Posterior vena cava (tissue), 2 donors: Measurements from ENCODE around the gene CAMTA1. TPM values are rescaled to one million over a fixed set of nuclear protein-coding genes. Genes with fewer than 3 reads are reported as not detected.
A peak's percentile ranks its signal among the peaks of the same experiment; 100 is the strongest.

ENCODE experiments used
- DNase-seq: peaks from one replicate; pipeline ENCODE4 v3.0.0-alpha.2; 2020; ENCODE audit warnings: low spot score
- intact Hi-C, 2 donors: fragments of 100-400 bp; cut with DNase I; formaldehyde crosslinking; loops; one replicate each; pipeline versions ENCODE4 v1.14.1 to v1.14.2; 2022 to 2023
- total RNA-seq, 2 donors: library from RNA; stranded (reverse); fragmentation: NEBNext Ultra II Directional; extraction: Animal tissue kit (Norgen Biotek cat#: 25700); gene quantifications; one replicate each; pipeline ENCODE4 v1.2.1, GENCODE V29; 2021
- donor health status: DM: yes; HTN: yes; CAD: no.
- donor health status: DM: yes; HTN: yes; CAD: no.

The CAMTA1 gene
- total RNA-seq, 2 donors from 2014 or later, result 65.1 to 76.4 TPM

- intact Hi-C loops, result no loop called here
- peak; percentile 22 for DNase-seq
Observed at GRCh38 chr1:7528386-7529198, 743.3 kb downstream of the CAMTA1 start.

DNA sequence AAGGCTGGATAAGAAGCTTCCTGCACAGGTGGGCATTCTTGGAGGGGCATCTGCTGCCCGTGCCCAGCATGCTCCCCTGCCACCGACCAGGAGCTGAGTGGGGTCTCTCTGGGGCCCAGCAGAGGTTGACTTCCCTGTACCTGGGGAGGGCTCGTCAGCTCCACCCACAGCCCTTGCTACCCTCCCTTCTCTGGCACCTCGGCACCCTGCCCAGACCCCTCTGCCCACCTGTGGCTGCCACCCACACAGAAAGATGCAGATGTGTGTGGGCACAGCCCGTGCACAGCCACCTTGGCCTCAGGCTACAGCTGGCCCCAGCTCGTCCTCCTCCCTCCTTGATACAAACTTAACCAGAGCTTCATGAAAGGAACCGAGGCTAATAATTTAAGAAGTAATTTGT, 744.7 kb downstream of the CAMTA1 start:
- intact Hi-C loops, result no loop called here
- DNase-seq, result peak; percentile 68

- intact Hi-C loops, result no loop called here
- DNase-seq, result peak; percentile 51
Observed at GRCh38 chr1:7531562-7532340, 746.5 kb downstream of the CAMTA1 start.

DNA sequence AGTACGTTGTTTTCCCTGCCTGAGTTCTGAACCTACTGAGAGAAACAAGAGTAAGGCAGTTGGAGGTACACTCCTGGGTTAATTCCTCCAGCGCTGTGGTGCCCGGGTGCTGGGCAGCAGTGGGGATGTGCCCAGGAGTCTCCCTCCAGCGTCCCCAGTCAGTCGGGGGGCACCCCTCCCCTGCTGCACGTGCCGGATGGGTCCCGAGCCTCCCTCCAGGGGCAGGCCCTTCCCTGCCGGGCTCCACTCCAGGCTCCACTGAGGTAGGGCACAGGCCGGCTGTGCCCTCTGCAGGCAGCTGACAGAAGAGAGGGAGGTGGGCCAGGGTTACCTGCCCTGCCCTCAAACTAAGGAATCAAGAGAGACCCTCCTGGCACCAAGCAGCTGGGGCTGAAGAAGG, 747.8 kb downstream of the CAMTA1 start:
- intact Hi-C loops, result no loop called here
- DNase-seq, result peak; percentile 46

DNA sequence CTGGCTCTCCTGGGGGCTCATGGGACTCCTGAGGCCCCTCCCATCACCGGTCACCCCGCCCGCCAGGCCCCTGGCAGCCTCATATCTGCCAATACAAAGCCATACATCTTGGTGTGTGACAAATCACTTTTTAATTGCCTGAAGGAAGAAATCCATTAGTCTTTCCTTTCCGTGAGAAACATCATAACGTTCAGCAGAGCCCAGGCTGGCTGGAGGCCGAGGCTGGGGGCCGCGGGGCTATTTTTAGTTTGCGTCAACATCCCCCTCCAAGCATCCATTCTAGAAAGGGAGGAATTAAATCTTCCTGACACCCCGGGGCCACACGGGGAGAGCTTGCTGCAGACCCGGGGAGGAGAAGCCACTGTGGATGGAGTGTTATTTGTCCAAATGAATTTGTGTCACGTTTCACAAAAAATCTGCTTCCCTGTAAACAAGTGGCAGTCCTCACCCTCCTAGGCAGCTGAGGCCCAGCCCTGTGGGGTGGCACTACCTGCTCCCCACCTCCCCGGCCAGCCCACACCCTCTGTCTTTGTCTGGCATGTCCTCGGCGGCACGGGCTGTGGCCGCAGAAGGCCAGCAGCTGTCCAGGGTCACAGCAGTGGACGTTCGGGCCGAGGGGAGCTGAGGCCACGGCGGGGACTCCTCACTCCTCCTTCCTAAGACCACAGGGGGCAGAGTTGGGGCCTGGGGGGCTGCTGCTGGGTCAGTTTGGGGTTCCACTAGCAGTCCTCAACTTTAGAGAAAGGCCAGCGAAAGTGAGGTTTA, 749.0 kb downstream of the CAMTA1 start:
- intact Hi-C loops, result no loop called here
- peak; percentile 40 for DNase-seq

DNA sequence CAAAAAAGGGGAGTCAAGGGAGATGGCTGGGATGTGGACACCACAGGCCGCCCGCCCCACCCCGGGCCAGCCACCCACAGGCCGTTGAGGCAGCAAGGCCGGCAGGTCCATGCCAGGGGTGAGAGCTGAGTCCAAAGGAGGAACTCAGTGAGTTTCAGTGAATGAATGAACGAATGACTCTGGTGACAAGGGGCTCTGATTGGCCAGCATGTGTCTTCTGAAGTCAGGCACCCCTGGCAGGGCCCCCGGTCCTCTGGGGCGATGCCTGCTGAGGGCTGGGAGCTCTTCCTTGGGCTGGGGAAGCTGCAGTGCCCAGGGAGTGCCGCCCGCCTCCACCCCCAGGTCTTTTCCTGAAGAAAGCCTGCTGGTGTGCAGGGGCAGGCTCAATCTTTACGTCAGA, 749.8 kb downstream of the CAMTA1 start:
- peak; percentile 37 for DNase-seq
- intact Hi-C loops, result no loop called here

DNA sequence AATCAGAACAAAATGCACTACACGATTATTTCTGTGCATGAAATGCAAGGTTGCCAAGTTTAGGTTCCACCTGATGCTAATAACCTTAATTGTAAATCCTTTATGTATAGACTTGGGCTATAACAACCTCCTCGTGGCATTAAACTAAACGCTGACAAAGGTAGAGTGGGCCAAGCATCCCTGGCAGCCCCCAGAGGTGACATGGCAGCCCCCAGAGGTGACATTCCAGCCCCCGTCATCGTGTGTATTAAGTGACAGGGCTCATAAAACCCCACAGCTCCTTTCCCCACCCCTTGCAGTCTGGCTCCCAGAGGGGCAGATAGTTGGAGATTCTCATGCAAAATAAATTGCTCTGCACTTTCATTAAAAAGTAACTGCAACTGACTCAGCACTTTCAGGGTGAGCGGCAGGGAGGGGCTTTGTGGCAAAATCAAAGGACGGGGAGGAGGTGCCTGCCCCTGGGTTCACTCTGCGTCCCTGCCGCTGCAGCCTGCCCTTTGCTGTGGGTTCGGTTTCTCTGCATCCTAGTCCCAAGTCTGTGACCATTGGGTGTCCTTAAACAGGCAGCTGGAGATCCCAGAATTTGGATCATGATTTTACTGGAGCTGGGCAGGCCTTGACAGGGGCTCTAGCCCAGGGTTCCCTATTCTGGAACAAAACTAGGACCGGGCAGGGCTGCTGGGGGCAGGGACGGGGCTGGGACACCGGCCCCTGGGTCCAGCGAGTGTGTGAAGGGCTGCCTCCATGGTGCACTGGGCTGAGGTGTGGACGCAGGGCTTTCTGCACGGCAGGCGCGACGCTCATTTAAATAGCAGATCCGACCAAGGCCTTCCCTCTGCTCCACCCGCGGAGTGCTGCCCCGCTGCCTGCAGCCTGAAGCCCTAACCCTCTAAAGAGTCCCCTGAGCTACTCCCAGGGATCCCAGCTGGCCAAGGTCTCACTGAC, 751.0 kb downstream of the CAMTA1 start:
- intact Hi-C loops, result no loop called here
- DNase-seq, result peak; percentile 63

GRCh38 chr1:7536891-7537591, 751.8 kb downstream of the CAMTA1 start:
- DNase-seq, result peak; percentile 67
- intact Hi-C loops, result no loop called here

- intact Hi-C loops, result no loop called here
- no peak for DNase-seq
Observed at GRCh38 chr1:7538033-7538432, 752.8 kb downstream of the CAMTA1 start.

GRCh38 chr1:7538849-7539768, 753.9 kb downstream of the CAMTA1 start:
- DNase-seq, result peak; percentile 37
- intact Hi-C loops, result no loop called here

DNA sequence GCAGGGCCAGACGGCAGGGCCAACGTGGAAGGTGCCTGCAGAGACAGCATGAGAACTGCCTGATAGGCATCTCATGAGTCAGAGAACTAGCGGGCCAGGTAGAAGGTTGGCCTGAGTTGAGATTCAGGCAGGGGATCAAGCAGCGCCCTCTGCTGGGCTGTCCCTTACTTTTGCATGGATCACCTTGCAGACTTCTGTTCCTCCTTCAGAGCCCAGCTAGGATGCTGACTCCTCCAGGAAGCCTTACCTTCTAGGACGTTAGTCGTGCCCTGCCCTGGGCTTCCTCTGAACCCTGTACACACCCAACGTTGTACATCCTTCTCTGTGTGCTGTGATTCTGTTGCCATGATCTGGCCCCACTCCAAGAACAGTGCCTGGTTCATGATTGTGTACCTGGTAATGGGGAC, 754.5 kb downstream of the CAMTA1 start:
- peak; percentile 55 for DNase-seq
- intact Hi-C loops, result no loop called here

- peak; percentile 43 for DNase-seq
- intact Hi-C loops, result no loop called here
Observed at GRCh38 chr1:7540816-7541215, 755.6 kb downstream of the CAMTA1 start.

DNA sequence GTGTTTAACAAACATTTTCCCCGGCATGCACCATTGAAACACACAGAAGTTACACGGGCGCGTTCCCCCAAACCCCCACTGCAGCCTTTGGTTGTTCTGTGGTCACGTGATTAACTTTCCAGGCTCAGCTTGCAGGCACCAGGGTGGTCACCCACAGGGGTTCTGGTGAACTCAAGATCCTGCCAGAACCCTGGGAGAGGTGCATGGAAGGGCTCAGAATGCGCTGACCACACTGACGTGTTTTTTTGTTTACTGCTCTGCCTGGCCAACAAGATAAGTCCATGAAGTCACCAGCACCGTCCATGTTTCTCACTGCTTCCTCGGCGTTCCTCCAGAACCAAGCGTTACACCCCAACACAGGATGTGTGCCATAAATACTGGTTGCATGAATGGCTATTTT, 756.4 kb downstream of the CAMTA1 start:
- peak; percentile 15 for DNase-seq
- intact Hi-C loops, result no loop called here

- intact Hi-C loops, result no loop called here
- no peak for DNase-seq
Observed at GRCh38 chr1:7543718-7544090, 758.5 kb downstream of the CAMTA1 start.

DNA sequence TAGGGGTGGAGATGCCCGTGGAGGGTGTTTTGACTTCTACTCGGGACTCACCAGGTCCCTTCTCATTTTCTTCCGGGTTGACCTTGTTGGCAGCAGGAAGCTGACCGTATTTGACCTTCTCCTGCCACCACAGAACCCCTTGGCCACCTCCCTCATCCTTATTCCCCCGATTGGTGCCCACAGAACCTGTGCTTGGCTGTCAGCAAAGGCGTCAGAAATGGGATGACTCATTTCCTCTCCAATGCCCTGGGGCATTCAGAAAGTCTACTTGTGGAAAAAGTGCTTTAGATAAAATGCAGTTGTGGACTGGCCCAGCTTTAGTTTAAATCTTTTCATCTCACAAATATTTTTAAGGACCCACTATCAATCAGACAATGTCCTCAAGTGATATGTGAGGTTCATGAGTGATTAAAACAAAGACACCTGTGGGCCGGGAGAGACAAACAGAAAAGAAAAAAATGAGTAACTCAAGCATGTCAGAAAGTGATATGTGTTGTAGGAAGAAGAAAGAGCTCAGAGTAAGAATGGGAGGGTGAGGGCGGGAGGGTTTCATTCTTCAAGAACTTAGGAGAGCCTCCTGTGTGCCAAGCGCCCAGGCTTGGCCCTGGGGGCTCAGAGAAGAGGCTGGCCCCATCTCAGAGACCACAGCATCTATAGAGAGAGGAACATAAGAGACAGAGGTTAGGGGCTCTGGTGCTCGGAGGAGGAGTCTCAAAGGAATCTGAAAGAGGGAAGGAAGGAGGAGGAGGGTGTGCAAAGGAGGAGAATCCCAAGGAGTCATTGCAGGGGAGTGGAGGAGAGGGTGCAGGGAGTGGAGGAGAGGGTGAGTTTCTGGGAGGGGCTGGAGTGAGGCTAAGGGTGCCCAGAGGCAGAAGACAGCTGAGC, 764.3 kb downstream of the CAMTA1 start:
- intact Hi-C loops, result no loop called here
- peak; percentile 15 for DNase-seq

DNA sequence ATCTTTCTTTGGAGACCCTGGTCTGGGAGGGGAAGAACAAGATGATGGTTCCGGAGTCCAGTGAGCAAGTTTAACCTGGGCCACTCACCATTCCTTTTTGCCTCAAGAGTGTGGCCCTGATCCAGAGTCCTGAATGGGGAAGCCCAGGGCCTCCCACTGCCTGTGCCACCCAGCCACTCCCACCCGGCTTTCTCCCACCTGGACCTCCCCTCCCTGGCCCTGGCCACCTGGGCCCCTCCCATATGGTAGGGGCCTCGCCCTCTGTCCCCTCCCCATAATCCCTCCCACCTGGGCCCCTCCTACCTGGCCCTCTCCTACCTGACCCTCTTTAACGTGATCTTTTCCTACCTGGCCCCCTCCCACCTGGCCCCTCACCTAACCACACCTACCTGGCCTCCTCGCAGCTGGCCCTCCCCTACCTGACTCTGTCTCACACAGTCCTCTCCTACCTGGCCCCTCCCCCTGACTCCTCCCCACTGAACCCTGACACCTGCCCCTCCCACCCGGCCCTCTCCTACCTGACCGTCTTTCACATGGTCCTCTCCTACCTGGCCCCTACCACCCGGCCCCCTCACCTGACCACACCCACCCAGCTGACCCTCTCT, 765.1 kb downstream of the CAMTA1 start:
- DNase-seq, result peak; percentile 66
- intact Hi-C loops, result no loop called here
